Stimulated activated CD4-positive, alpha-beta T cell treated with anti-CD3 and anti-CD28 coated beads, Interleukin-4, amount 100 ng/mL, for 48 hours (primary cell): ENCODE measurements around the gene TBCCD1.
"Not testable (repeated sequence)": the region's sequence is repeated elsewhere in the genome, so short reads cannot be mapped to it uniquely, and the experiment has no call there.

ENCODE experiments used
- DNase-seq, 2 donors: peaks; one replicate each; pipeline ENCODE4 v3.0.0-alpha.2; 2020; ENCODE audit warnings: low read depth in 2 of 2

The TBCCD1 gene

DNA sequence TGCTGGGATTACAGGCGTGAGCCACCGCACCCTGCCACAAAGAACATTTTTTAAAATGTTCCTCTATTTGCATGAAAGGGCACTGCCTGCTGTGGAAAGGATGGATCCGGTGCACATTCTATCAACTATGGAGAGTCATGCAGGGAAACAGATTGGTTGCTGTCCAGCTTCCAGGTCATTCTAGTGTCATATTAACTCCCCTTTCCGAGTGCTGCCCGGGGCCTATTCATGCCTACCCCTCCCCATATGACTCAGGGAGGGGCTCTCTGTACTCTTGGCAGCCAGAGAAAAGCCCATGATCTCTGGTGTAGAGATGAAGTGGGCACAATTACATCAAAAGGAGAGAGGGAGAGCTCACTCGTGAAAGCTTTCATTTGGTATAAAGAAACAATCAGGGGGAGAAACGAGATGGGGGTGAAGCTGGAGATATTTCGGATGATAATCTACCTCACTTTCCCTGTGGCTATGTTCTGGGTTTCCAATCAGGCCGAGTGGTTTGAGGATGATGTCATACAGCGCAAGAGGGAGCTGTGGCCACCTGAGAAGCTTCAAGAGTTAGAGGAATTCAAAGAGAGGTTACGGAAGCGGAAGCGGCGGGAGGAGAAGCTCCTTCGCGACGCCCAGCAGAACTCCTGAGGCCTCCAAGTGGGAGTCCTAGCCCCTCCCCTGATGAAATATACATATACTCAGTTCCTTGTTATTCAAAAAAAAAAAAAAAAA is 29.6 kb upstream of the TBCCD1 start:
- no peak for DNase-seq

- DNase-seq: no peak
Measured at GRCh38 chr3:186594591-186595113, 27.5 kb upstream of the TBCCD1 start.

DNA sequence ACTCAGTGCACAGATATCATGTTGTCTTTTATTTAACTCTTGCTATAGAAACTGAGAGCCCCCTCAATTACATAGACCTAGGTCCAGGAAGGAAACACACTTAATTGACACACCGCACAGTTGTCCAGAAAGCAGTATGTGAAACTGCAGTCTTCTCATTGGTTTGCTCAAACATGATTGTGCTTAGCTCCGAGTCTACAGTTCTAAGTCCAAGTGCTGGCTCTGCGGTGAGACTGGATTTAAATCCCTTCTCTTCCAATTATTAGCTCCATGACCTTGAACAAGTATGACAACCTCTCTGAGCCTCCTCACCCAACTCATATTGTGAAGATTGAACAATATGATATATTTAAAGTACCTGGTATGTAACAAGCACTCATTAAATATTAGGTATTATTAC is 26.7 kb upstream of the TBCCD1 start:
- DNase-seq: no peak

DNA sequence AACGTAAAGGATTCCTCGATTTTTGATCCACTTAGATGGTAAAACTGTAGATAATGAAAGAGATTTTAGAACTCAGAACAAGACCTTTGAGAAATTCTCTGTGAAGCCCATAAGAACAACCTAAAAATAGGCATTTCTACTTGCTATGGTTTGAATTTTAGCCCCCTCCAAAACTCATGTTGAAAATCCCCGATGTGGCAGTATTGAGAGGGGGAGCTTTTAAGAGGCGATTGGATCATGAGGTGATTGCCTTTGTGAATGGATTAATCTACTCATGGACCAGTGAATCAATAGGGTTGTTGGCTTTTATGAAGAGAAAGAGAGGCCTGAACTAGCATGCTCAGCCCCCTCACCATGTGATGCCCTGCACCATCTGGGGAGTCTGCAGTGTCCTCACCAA is 25.5 kb upstream of the TBCCD1 start:
- DNase-seq: no peak

DNA sequence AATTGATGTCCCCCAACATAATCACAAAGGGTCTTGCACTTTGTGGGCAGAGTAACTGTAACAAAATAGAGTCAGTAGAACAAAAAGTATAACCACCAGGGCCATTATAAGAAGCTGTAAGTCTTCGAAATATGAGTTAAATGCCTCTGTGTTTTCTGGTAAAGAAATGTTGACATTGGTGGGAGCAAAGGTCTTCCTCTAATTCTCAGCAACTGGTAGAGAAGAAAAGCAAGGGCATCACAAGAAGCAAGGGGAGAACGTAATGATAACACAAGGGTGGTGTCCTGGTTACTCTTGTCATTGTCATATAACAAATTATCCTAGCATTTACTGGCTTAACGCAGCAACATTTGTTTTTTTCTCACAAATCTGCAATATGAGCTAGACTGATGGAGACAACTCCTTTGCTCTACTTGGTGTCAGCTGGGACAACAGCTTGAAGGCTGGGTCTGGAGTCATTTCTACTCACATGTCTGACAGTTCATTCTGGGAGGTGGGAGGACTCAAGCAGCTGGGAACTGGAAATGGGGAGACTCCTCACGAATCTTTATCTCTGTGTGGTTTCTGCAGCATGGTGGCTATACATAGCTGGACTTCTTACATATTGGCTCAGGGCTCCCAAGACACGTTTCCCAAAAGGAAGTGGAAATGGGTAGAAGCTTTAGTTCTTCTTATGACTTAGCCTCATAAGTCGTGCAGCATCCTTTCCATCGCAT is 23.6 kb upstream of the TBCCD1 start:
- DNase-seq: no peak

DNA sequence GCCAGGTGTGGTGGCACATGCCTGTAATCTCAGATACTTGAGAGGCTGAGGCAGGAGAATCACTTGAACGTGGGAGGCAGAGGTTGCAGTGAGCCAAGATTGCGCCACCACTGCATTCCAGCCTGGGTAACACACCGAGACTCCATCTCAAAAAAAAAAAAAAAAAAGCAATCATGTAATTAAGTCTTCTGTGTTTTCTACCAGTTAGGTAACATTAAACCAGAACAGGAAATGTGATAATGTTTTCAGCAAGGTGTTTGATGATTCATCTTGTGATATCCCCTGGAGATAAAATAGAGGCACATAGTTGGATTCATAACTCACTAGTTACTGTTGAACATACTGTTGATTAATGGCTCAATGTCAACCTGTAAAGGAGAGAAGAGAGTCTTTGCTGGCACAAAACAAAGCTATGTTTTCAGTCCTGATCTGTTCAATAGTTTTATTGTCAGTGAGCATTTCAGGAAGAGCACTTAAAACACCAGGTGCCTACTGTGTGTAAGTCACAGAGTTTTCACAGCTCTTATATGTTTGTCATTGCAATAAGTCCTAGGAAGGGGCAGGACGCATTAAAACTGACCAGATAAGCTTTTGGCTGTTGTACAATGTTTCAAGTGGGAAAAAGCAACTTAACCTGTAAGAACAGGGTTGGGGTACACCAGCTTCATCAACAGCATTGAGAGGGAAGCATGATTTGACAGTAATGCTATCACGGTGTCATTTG is 22.9 kb upstream of the TBCCD1 start:
- no peak for DNase-seq

DNA sequence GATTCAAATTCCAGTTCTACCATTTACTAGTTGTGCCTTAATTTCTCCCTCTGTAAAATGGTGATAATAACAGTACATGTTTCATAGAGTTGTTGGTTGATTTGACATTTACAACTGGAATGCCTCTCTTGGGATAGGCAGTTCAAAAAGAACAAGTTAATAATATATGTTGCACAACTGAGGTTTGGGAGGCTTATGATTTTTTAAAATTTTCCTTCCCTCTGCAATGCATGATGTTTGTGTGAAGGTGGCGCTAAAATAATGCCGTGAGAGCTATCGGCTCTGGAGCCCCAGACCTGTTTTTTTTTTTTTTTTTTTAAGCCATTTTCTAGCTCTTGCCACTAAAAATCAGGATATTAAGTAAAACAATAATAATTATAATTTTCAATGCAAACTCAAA is 22.0 kb upstream of the TBCCD1 start:
- no peak for DNase-seq

- no peak for DNase-seq
Measured at GRCh38 chr3:186588632-186589031, 21.5 kb upstream of the TBCCD1 start.

DNA sequence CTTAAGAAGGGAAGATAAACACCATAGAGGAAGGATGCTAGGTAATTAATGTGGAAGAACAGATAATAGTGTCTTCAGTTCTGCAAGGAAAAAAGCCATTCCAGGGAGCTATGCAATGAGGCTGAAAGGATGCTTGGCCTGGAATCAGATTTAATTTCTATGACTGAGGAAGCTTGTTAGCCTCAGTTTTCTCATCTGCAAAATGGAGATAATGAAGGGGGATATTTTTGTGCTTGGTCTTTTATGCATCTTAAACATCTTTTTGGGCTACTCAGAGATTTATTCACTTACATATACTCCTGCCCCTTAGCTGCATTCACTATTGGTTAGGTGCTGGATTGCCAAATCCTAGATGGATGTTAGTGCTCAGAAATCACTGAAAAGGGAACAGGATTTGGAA is 20.0 kb upstream of the TBCCD1 start:
- DNase-seq: no peak

GRCh38 chr3:186586245-186586644 is 19.1 kb upstream of the TBCCD1 start:
- not testable (repeated sequence) for DNase-seq

DNA sequence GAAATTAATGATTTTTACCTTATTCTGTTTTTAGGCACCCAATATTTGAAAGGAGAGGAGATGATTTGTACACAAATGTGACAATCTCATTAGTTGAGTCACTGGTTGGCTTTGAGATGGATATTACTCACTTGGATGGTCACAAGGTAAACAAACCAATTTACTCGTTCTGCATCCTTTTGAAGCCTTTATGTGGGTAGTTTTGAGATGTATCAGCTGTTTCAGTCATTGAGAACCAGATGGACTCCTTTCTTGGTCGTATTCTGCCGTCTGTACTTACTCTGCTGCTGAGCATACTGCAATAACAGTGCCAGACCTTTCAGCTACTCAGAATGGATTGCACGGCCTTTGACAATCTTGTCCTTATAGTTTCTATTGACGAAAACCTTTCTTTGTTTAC is 16.7 kb upstream of the TBCCD1 start:
- no peak for DNase-seq

GRCh38 chr3:186582541-186582940 is 15.4 kb upstream of the TBCCD1 start:
- no peak for DNase-seq

DNA sequence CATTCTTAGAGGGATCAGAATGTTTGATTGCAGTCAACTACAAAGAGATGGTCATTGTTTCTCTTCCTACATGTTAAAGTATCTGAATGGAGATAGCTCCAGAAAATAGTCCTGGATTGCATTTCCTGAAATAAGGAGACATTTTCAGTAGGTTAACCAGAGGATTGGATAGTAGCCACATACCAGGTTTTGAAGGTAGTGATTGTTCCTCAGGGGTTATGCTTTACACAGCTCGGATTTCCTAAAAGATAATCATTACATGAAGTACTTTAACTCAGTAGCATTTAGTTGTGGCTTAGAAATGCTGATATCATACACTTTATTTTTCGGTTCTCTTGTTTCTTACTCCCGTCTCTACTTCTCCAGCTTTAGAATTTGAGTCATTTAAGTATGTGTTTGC is 13.6 kb upstream of the TBCCD1 start:
- no peak for DNase-seq

GRCh38 chr3:186577521-186577920 is 10.4 kb upstream of the TBCCD1 start:
- DNase-seq: no peak

DNA sequence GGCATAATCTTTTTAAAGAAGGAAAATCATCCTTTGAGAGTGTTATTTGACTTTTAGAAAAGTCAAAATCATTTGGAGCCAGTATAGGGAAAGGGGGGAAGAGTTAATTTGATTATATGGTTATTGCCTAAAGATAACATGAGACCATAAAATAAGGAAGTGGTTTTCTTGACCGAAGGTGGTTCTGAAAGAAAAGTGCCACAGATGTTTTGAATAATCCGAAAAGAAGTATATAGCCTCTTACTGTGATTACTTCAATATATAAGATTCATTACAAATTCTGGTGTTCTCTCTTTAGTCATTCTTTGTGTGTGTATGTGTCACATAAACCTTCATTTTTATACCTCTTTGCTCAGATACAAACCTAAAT is 4.5 kb upstream of the TBCCD1 start:
- DNase-seq: no peak

DNA sequence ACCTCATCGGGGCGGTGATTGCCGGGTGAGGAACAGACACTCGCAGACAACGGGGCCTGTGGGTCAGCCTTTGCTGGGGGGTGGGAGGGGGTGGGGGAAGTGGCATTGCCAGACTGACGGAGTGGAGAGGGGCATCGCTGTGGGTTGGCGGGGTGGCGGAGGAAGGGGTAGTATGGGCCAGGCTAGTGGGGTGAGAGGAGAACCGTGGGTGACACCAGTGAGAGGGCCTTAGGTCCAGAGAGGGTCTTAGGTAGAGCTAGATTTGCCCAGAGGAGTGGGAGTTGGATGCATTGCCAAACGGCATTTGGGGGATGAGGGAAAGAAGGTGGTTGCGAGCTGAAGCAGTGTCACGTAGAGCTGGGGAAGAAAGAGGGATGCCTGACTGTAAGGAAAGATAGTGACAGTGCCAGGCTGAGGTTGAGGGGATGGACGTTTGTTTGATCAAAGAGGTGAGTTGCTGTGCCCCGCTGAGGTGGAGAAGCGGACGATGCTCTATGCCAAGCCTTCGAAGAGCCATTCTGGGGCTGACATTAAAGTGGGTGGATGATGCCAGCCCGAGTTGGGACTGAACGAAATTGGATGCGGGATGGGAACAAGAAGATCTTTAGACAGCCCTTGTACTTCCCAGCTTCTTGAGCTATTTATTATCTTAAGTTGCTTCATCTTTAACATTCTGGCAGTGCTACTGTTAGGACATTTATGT is 4.0 kb upstream of the TBCCD1 start:
- DNase-seq: no peak

GRCh38 chr3:186570096-186570940 is 3.2 kb upstream of the TBCCD1 start, which contains the start of gene DNAJB11:
Gene DNAJB11 (plus strand): TSS chr3:186570720. CDS start chr3:186570898, 178 bp downstream.
- DNase-seq: peak; percentile 94 to 98

DNA sequence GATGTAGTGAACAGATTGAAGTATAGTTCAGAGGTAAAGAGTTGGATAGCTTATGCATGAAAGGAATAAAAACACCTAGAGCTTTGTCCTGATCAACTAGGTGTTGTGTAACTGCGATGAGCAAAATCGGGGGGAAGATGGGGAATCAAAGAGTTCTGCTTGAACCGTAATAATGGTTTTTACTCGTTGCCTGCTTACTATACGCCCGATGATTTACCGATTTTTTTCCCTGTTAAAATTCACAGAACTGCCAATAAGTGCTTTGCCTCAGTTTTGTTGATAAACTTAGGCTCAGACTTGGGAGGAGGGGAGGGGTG is 2.6 kb upstream of the TBCCD1 start:
- no peak for DNase-seq

DNA sequence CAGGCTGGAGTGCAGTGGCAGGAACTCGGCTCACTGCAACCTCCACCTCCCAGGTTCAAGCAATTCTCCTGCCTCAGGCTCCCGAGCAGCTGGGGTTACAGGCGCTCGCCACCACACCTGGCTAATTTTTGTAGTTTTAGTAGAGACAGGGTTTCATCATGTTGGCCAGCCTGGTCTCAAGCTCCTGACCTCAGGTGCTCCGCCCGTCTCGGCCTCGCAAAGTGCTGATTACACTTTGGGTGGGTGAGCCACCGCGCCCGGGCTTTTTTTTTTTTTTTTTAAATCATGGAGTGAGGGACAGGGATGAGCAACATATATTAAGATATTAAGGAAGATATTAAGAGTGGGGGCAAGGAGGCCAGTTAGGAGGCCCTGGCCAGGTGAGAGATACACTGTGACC is 2.2 kb upstream of the TBCCD1 start:
- not testable (repeated sequence) for DNase-seq

- DNase-seq: no peak
Measured at GRCh38 chr3:186566772-186567071, 417 bp downstream of the TBCCD1 start.

- no peak for DNase-seq
Measured at GRCh38 chr3:186564586-186564985, 2.6 kb downstream of the TBCCD1 start.
